ENCODE measurements around the gene CENPT.

The CENPT gene

GRCh38 chr16:67805718-67806427, 41.6 kb downstream of the CENPT start:
- no peak for DNase-seq

- DNase-seq, result no peak
Measured at GRCh38 chr16:67804853-67805542, 42.5 kb downstream of the CENPT start.

- no peak for DNase-seq
Measured at GRCh38 chr16:67803894-67804293, 43.6 kb downstream of the CENPT start.

- no peak for DNase-seq
Measured at GRCh38 chr16:67801883-67802282, 45.6 kb downstream of the CENPT start.

- DNase-seq, result no peak
Measured at GRCh38 chr16:67801241-67801640, 46.3 kb downstream of the CENPT start.

- no peak for DNase-seq
Measured at GRCh38 chr16:67800338-67800926, 47.1 kb downstream of the CENPT start.

- no peak for DNase-seq
Measured at GRCh38 chr16:67796099-67796718, 51.3 kb downstream of the CENPT start.

- no peak for DNase-seq
Measured at GRCh38 chr16:67790071-67790470, 57.4 kb downstream of the CENPT start.

- no peak for DNase-seq
Measured at GRCh38 chr16:67786491-67786890, 61.0 kb downstream of the CENPT start.

- no peak for DNase-seq
Measured at GRCh38 chr16:67783353-67783725, 64.2 kb downstream of the CENPT start.

GRCh38 chr16:67782567-67783352, 64.7 kb downstream of the CENPT start:
- DNase-seq, result no peak

GRCh38 chr16:67781565-67781921, 66.0 kb downstream of the CENPT start:
- DNase-seq, result no peak

- DNase-seq, result no peak
Measured at GRCh38 chr16:67780847-67781564, 66.5 kb downstream of the CENPT start.

- DNase-seq, result no peak
Measured at GRCh38 chr16:67779256-67780014, 68.1 kb downstream of the CENPT start.

All from DMS 273 treated with DMSO at 0.1 percent for 48 hours (cell line).